Measurements from ENCODE around the gene SYK.
"Not testable (repeated sequence)": the region's sequence is repeated elsewhere in the genome, so short reads cannot be mapped to it uniquely, and the experiment has no call there.

The SYK gene

DNA sequence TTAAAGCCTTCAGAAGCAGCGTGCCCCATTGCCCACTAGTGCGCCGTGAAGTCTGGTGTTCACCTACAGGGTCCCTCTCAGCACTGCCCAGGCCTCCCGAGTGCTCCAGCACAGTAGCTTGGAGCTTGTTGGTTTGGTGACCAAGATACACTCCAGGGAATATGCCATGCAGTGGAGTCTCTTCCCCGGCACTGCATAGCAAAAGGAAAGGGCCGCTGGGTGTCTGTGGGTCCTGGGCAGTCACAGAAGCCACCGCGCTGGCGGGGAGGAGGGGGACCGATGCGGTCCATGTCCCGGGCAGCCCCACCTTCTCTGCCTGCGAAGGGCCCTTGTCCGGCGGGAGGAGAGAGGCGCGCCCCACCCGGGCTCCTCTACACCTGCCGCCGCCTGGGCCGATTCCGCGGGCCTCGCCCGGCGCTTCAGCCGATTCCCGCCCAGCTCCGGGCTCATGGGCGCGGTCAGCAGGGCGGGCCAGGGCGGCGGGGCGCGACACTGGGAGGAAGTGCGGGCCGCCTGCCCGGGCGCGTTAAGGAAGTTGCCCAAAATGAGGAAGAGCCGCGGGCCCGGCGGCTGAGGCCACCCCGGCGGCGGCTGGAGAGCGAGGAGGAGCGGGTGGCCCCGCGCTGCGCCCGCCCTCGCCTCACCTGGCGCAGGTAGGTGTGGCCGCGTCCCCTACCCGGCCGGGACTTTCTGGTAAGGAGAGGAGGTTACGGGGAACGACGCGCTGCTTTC, at the start of gene SYK:
Gene SYK (plus strand): TSS at position 579 of the 732 bp plus-strand sequence. CDS start 42,080 bp downstream, outside the sequence.
- H3K4me3 ChIP-seq (ENCODE audit: low read depth, low read length), result peak within 1 kb of the TSS; percentile 48

DNA sequence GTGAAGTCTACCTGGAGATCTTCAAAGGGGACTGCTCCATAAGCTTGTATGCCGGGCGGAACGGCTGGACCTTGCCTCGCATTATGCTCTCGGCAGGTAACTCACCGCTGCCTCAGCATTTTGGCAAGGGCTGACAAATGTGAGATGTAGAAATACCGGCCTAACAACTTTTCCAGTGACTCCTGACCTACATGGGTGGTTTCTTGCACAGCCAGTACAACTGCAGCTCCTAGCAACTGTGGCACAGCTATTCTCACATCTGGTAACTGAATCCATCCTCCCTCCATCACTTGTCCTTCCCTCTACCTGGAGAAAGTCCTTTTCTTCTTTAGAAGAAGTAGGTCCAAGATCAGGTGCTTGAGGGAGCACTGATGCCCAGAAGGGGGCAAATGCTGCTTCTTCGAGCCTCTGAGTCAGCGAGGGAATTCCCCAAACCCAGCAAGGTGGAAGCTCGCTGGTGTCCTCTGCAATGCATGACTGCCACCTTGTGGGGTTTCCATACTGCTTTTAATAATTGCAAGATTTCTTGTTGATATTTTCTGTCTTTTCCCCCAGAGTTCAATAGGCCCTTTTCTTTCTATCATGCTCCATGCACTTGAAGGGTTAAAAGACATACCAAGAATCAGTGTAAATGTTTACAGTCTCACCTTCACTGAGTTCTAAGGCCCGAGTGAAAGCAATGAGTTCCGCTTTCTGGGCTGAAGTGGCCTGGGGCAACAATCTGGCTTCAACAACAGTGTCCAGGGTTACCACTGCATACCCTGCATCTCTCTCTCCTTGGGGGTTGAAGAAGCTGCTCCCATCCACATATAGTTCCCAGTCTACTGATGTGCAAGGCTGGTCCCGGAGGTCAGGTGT, 45.9 kb upstream of the SYK start:
- not testable (repeated sequence) for H3K4me3 ChIP-seq (ENCODE audit: low read depth, low read length)

DNA sequence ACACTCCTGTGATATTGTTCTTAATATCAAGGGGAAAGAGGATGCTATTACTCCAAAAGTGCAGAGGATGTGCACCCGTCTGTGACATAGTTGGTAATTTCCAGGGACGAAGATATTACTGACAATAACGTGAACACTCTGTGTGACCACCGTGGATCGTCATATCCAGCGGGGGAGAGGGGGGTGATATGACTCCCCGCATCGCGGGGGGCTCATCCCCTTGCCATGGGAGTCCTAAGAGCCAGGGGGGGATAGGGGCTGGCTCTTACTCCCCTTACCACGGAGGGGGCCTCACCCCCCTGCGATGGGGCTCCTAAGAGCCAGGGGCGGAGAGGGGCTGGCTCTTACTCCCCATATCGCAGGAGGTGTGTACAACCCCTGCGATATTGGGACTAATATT, 41.0 kb upstream of the SYK start:
- not testable (repeated sequence) for H3K4me3 ChIP-seq (ENCODE audit: low read depth, low read length)

DNA sequence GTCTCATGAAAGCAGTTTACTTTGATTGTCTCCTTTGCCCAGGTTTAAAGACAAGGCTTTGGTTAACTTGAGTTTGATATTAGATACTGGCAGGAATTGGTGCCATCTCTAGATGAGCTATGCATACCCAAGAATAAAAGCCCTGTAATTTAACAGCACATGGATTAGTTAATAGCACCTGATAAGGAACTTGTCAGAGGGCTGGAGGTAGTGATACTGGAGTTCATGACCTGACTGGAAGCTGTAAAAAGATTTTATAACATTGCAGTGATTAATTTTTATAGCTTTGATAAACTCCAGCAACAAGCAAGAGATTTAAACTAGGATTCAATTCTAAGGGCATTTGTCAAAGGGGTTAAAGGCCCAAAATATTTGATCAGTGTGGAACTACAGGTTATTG, 34.9 kb upstream of the SYK start:
- no peak overlapping the region for H3K4me3 ChIP-seq (ENCODE audit: low read depth, low read length)

DNA sequence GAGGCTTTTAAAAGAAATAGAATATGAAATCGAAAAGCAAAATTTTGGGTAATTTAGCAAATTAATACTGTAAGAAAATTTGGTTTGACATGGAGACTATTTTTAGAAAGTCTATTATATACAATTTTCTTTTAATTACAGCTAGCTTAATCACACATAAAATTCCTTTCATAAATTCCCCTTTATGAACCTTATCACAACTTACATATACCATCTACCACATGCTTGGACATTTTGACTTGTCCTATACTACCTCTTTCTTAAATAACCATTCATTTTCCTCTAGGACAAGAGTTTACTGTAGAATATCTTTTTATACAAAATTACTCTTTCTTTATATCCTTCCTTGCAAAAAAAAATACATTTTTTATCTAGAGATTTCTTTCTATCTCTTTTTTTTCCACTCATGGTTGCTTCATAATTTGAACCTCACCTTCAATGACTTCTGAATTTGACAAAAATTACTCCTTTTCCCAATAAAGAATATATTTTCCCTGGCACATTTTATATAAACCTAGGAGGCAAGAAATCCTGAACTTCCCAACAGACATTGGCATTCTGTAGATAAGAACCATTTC, 34.0 kb upstream of the SYK start:
- H3K4me3 ChIP-seq (ENCODE audit: low read depth, low read length), result no peak overlapping the region

GRCh38 chr9:90770182-90770738, 31.4 kb upstream of the SYK start:
- H3K4me3 ChIP-seq (ENCODE audit: low read depth, low read length), result no peak overlapping the region

DNA sequence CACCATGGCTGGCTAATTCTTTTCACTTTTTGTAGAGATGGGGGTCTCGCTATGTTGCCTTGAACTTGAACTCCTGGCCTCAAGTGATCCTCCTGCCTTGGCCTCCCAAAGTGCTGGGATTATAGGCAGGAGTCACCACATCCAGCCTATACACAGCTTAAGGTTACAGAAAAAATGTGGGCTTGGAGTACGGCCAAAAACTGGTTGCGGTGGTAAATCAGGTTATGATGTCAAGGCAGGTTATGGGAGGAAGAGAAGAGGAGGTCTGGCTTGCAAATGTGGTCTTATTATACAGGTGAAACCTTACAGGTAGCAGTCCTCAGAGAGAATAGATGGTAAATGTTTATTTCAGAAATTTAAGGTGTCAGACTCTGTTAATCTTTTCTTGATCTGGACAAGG, 30.7 kb upstream of the SYK start:
- H3K4me3 ChIP-seq (ENCODE audit: low read depth, low read length), result no peak overlapping the region

DNA sequence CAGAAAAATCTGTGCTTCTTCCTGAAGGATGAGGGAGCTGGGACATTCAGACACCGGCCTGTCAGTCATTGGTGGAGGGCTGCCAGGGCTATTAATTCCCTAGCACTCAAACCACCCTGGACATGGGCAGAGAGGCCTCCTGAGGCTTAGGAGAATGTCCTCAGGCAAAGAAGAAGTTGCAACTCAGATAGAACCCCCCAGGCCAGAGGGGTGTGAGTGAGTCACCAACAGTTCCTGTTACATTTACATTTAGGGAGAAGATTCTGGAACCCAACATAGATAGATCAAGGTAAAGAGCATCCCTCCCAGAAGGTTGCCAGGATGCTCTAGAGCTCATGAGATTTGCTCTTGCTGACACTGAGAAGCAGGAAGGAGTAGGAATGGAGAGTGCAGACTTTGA, 29.2 kb upstream of the SYK start:
- no peak overlapping the region for H3K4me3 ChIP-seq (ENCODE audit: low read depth, low read length)

GRCh38 chr9:90773617-90774016, 28.0 kb upstream of the SYK start:
- no peak overlapping the region for H3K4me3 ChIP-seq (ENCODE audit: low read depth, low read length)

DNA sequence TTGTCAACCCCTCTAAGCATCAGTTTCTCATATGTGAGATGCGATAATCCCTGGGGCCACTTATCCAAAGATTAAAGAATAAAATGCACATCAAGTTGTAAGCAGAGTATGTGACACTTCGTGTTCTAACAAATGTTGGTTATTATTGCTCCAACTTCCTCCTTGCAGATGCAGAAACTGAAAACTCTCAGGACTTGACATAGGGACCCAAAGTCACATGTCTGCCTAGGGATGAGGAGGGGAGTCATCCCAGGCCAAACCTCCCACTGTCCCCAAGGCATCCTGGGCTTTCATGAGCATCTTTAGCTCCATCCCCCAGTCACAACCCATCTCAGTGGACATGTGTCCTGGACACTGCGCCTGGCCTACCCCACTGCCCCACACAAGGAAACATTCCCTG, 27.5 kb upstream of the SYK start:
- H3K4me3 ChIP-seq (ENCODE audit: low read depth, low read length), result no peak overlapping the region

DNA sequence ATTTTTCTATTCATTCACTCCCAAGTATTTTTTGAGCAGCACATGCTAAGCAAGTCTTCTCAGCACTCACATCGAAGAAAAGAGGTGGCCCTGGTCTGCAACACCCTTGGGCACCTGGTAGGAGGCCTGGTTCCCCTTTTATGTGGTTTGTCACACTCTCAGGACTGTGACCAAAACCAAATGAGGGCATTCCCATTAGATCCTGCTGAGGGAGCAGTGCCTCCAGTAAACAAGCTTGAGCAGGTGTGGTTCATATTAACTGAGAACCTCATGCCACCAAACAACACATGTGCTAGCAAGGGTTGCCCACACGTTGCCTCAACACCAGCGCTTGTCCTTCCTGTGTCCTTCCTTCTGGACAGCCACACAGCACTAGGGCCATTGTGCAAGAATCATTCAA, 26.9 kb upstream of the SYK start:
- no peak overlapping the region for H3K4me3 ChIP-seq (ENCODE audit: low read depth, low read length)

DNA sequence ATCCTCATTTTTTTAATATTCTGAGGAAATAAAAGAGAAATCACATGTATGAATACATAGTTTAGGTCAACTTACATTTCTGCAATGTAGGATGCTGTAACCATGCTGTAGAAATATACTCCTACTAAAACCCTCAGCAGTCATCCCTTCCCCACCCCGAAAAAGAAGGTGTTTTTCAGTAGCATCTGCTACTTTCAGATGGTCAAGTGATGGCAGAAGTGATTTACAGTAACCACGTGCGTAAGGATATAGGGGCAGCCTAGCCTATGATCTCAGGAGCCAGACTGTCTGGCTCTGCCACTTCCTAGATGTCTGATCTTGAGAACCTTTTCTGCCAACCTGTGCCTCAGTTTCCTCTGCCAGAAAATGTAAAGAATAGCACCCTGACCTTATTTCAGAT, 26.0 kb upstream of the SYK start:
- H3K4me3 ChIP-seq (ENCODE audit: low read depth, low read length), result no peak overlapping the region

DNA sequence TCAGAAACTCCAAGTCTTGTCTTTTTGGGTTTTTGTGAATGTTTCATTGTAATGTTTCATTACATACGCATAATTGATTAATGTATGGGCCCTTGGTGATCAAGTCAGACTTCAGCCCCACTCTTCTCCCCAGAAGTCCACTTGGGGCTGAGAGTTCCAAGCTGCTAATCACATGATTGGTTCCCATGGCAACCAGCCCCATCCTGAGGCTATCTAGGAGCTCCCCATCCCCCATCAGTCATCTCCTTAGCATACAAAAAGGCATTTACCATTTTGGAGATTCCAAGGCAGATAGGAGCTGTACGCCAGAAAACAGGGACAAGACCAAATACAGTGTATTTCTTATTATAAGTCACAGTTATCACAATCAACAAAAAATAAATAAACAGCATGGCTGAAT, 22.9 kb upstream of the SYK start:
- no peak overlapping the region for H3K4me3 ChIP-seq (ENCODE audit: low read depth, low read length)

DNA sequence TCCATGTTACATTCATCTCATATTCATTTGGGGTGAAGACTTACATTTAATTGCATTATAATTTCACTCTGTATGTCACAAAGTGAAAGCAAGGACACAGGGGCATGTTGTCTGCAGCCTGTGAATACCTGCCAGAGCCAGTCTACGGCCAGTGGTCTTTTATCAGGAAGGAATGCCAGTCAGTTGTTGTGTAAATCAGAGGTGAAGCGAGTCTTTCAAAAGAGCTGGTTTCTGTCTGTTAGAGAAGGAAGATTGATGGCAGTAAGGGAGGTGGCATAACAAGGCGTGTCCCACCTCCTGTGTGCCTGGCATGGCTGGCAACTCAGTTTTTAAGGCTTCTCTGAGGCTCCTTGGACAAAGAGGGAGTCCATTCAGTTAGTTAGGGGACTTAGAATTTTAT, 18.1 kb upstream of the SYK start:
- no peak overlapping the region for H3K4me3 ChIP-seq (ENCODE audit: low read depth, low read length)

GRCh38 chr9:90783964-90784363, 17.7 kb upstream of the SYK start:
- no peak overlapping the region for H3K4me3 ChIP-seq (ENCODE audit: low read depth, low read length)

DNA sequence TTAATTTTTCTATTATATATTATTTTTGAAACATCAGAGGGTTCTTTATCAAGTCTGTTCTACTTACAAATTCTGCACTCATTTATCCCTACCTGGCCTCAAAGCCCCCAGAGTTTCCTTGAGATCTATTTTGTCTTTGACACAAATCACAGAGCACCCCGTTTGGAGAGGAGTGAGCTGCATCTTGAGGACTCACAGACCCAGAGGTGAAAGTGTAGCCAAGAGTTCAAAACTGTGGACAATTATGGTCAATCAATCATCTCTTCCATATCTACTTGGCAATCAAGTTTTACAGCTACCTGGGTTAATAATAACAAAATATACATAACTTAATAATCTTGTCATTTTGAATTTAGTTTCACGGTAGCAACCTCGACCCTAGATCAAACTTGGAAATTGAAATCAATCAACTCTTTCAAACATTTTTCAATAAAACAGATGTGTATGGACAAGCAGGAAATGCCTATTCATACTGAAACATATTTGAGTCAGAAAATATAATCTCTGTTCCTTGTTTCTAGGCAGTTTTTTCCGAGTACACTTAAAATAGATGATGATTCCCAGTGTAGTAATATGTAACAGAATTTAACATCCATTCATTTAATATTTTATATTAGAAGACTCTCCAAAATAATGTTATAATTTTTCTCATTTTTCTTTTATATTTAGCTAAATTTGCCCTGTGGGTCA, 13.7 kb upstream of the SYK start:
- no peak overlapping the region for H3K4me3 ChIP-seq (ENCODE audit: low read depth, low read length)

- not testable (repeated sequence) for H3K4me3 ChIP-seq (ENCODE audit: low read depth, low read length)
These were observed 13.1 kb upstream of the SYK start for GRCh38 chr9:90788527-90788926.

DNA sequence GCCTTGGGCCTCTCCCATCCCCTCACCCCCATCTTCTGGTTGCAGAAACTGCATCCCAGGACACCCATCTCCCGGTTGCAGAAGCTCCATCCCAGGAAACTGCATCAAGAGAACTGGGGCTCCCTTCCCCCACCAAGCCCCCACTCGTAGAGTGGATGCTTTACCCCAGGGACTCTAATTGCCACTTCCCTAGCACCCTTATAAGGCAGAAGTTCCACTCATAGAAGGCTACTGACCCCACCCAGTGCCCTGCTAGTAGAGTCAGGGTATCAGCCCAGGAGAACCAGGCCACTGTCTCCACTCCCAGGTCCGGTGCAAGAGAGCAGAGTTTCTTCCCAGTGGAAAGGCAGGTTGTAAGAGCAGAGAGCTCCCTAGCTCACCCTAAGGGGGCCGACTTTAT, 12.2 kb upstream of the SYK start:
- no peak overlapping the region for H3K4me3 ChIP-seq (ENCODE audit: low read depth, low read length)

- H3K4me3 ChIP-seq (ENCODE audit: low read depth, low read length), result no peak overlapping the region
These were observed 11.8 kb upstream of the SYK start for GRCh38 chr9:90789862-90790261.

- H3K4me3 ChIP-seq (ENCODE audit: low read depth, low read length), result not testable (repeated sequence)
These were observed 8.6 kb upstream of the SYK start for GRCh38 chr9:90793024-90793423.

GRCh38 chr9:90793729-90794128, 7.9 kb upstream of the SYK start:
- no peak overlapping the region for H3K4me3 ChIP-seq (ENCODE audit: low read depth, low read length)
